ACC112 (cell line): ENCODE results near the gene PCDHGC5.

Experiments used
- H2AFZ ChIP-seq: fragments of 200-600 bp; sonication (generic); one replicate; pipeline ENCODE4 v1.6.0; 2017; ENCODE audit warnings: antibody characterized with exemption, low read length; ENCODE audit not compliant: unreplicated experiment
- H3K27ac ChIP-seq: fragments of 200-600 bp; sonication (generic); 2 replicates; pipeline ENCODE4 v1.5.1; 2014; ENCODE audit warnings: low read depth, mild to moderate bottlenecking, antibody characterized with exemption, low read length, moderate library complexity
- H3K27me3 ChIP-seq: fragments of 200-600 bp; sonication (generic); 2 replicates; pipeline ENCODE4 v1.6.1; 2014; ENCODE audit warnings: mild to moderate bottlenecking, antibody characterized with exemption, low read length, moderate library complexity, mixed read lengths; ENCODE audit not compliant: insufficient read depth
- H3K36me3 ChIP-seq: fragments of 200-600 bp; sonication (generic); 2 replicates; pipeline ENCODE4 v1.6.1; 2016; ENCODE audit warnings: mild to moderate bottlenecking, antibody characterized with exemption, low read length, moderate library complexity, mixed read lengths; ENCODE audit not compliant: insufficient read depth
- H3K4me1 ChIP-seq: fragments of 200-600 bp; sonication (generic); one replicate; pipeline ENCODE4 v1.6.1; 2016; ENCODE audit warnings: low read length, mixed read lengths; ENCODE audit not compliant: insufficient read depth, unreplicated experiment, control insufficient read depth
- H3K4me3 ChIP-seq: fragments of 200-600 bp; sonication (generic); 2 replicates; pipeline ENCODE4 v1.5.1; 2014; ENCODE audit warnings: mild to moderate bottlenecking, low read depth, low read length
- H3K79me2 ChIP-seq: fragments of 200-600 bp; sonication (generic); one replicate; pipeline ENCODE4 v1.6.0; 2016; ENCODE audit warnings: low read length; ENCODE audit not compliant: control insufficient read depth, unreplicated experiment, insufficient read depth

The PCDHGC5 gene

GRCh38 chr5:141513627-141514329 is 24.9 kb downstream of the PCDHGC5 start:
- H3K27ac ChIP-seq: peak overlapping the region; percentile 88
- H2AFZ ChIP-seq: peak overlapping the region; percentile 14
- peak overlapping the region; percentile 75 for H3K4me3 ChIP-seq
- no peaks in the 10 kb centered on the region for H3K79me2 ChIP-seq
- H3K4me1 ChIP-seq: peaks cover 41% of the 10 kb centered on the region
- H3K27me3 ChIP-seq: no peaks in the 10 kb centered on the region
- no peaks in the 10 kb centered on the region for H3K36me3 ChIP-seq

- peaks cover 7% of the 10 kb centered on the region; the same call in 1 of the 2 replicates for H3K36me3 ChIP-seq
- no peaks in the 10 kb centered on the region for H3K79me2 ChIP-seq
- peak overlapping the region; percentile 88 for H3K27ac ChIP-seq
- H3K27me3 ChIP-seq: no peaks in the 10 kb centered on the region
- H3K4me3 ChIP-seq: peak overlapping the region; percentile 75; the same call in 1 of the 2 replicates
- peaks cover 37% of the 10 kb centered on the region for H3K4me1 ChIP-seq
- no peak overlapping the region for H2AFZ ChIP-seq
Observed at GRCh38 chr5:141514330-141515133, 25.7 kb downstream of the PCDHGC5 start.

GRCh38 chr5:141515141-141515540 is 26.3 kb downstream of the PCDHGC5 start:
- peaks cover 10% of the 10 kb centered on the region; the same call in 1 of the 2 replicates for H3K36me3 ChIP-seq
- H3K4me3 ChIP-seq: no peak overlapping the region
- no peaks in the 10 kb centered on the region for H3K27me3 ChIP-seq
- no peak overlapping the region for H2AFZ ChIP-seq
- H3K4me1 ChIP-seq: peaks cover 39% of the 10 kb centered on the region
- H3K79me2 ChIP-seq: no peaks in the 10 kb centered on the region
- H3K27ac ChIP-seq: peak overlapping the region; percentile 88

- Histone ChIP-seq H3K4me1 (peaks cover 48% of the 10 kb centered on the region), H3K79me2 (no peaks in the 10 kb centered on the region), H3K36me3 (peaks cover 10% of the 10 kb centered on the region; the same call in 1 of the 2 replicates), H3K27me3 (no peaks in the 10 kb centered on the region), H2AFZ (no peak overlapping the region), H3K27ac (no peak overlapping the region), H3K4me3 (no peak overlapping the region)
Observed at GRCh38 chr5:141515946-141516671, 27.2 kb downstream of the PCDHGC5 start.

- Histone ChIP-seq H2AFZ (no peak overlapping the region), H3K4me3 (no peak overlapping the region), H3K36me3 (peaks cover 10% of the 10 kb centered on the region; the same call in 1 of the 2 replicates), H3K27ac (no peak overlapping the region), H3K4me1 (peaks cover 52% of the 10 kb centered on the region), H3K79me2 (no peaks in the 10 kb centered on the region), H3K27me3 (no peaks in the 10 kb centered on the region)
Observed at GRCh38 chr5:141516672-141517025, 27.8 kb downstream of the PCDHGC5 start.

GRCh38 chr5:141517312-141517711 is 28.4 kb downstream of the PCDHGC5 start:
- H3K4me1 ChIP-seq: peaks cover 54% of the 10 kb centered on the region

GRCh38 chr5:141517880-141518617 is 29.2 kb downstream of the PCDHGC5 start:
- Histone ChIP-seq H3K36me3 (peaks cover 10% of the 10 kb centered on the region; the same call in 1 of the 2 replicates), H3K4me1 (peaks cover 52% of the 10 kb centered on the region), H3K4me3 (no peak overlapping the region), H2AFZ (no peak overlapping the region), H3K27ac (no peak overlapping the region), H3K27me3 (no peaks in the 10 kb centered on the region), H3K79me2 (no peaks in the 10 kb centered on the region)

More at GRCh38 chr5:141517312-141517711, 28.4 kb downstream of the PCDHGC5 start:
- Histone ChIP-seq H3K36me3 (peaks cover 10% of the 10 kb centered on the region; the same call in 1 of the 2 replicates), H3K27ac (no peak overlapping the region), H3K79me2 (no peaks in the 10 kb centered on the region), H2AFZ (no peak overlapping the region), H3K27me3 (no peaks in the 10 kb centered on the region), H3K4me3 (no peak overlapping the region)

- Histone ChIP-seq H2AFZ (no peak overlapping the region), H3K4me1 (peaks cover 49% of the 10 kb centered on the region), H3K27me3 (no peaks in the 10 kb centered on the region), H3K36me3 (peaks cover 10% of the 10 kb centered on the region; the same call in 1 of the 2 replicates), H3K27ac (no peak overlapping the region), H3K4me3 (no peak overlapping the region), H3K79me2 (no peaks in the 10 kb centered on the region)
Observed at GRCh38 chr5:141518618-141519015, 29.7 kb downstream of the PCDHGC5 start.

- Histone ChIP-seq H3K27ac (peak overlapping the region; percentile 84), H3K27me3 (no peaks in the 10 kb centered on the region), H3K79me2 (no peaks in the 10 kb centered on the region), H2AFZ (no peak overlapping the region), H3K4me1 (peaks cover 47% of the 10 kb centered on the region), H3K4me3 (no peak overlapping the region), H3K36me3 (peaks cover 16% of the 10 kb centered on the region; the same call in 1 of the 2 replicates)
Observed at GRCh38 chr5:141519605-141520565, 31.0 kb downstream of the PCDHGC5 start.
